Activated CD4-positive, alpha-beta T cell treated with anti-CD3 and anti-CD28 coated beads, Interleukin-2, amount 10 ng/mL, durations not matched to agents 7 days and 5 days (primary cell): Measurements from ENCODE around the gene KCNK17. TPM values are rescaled to one million over a fixed set of nuclear protein-coding genes. Genes with fewer than 3 reads are reported as not detected.

Source experiments
- CTCF ChIA-PET: fragments of 350-600 bp; sonication (Branson Sonifier 250); formaldehyde crosslinking; loops from one replicate; lab custom pipeline; 2021; ENCODE audit warnings: antibody characterized with exemption; lab: Charles Lee
- POLR2A ChIA-PET: fragments of 350-600 bp; sonication (Branson Sonifier 250); formaldehyde crosslinking; loops from one replicate; lab custom pipeline; 2021; ENCODE audit warnings: antibody characterized with exemption; lab: Charles Lee
- DNase-seq: peaks from one replicate; pipeline ENCODE4 v3.0.0-alpha.2; 2020
- H3K27ac Mint-ChIP-seq: one replicate; pipeline ENCODE4 v1.8.0; 2021; ENCODE audit warnings: mild to moderate bottlenecking, moderate library complexity, mixed read lengths
- H3K27me3 Mint-ChIP-seq: one replicate; pipeline ENCODE4 v1.8.0; 2021; ENCODE audit warnings: mixed read lengths
- H3K36me3 Mint-ChIP-seq: one replicate; pipeline ENCODE4 v1.8.0; 2021; ENCODE audit warnings: low read depth, mixed read lengths
- H3K4me1 Mint-ChIP-seq: one replicate; pipeline ENCODE4 v1.8.0; 2021; ENCODE audit warnings: mixed read lengths
- H3K4me3 Mint-ChIP-seq: one replicate; pipeline ENCODE4 v1.8.0; 2021; ENCODE audit warnings: mild to moderate bottlenecking, moderate library complexity, mixed read lengths
- H3K9me3 Mint-ChIP-seq: one replicate; pipeline ENCODE4 v1.8.0; 2021; ENCODE audit warnings: mixed read lengths
- total RNA-seq, 2 experiments: library from RNA; stranded (reverse); gene quantifications; one replicate each; pipeline ENCODE4 v1.2.3, GENCODE V29; 2021

KCNK17 gene
- total RNA-seq, 2 experiments from 2014 or later: not detected

DNA sequence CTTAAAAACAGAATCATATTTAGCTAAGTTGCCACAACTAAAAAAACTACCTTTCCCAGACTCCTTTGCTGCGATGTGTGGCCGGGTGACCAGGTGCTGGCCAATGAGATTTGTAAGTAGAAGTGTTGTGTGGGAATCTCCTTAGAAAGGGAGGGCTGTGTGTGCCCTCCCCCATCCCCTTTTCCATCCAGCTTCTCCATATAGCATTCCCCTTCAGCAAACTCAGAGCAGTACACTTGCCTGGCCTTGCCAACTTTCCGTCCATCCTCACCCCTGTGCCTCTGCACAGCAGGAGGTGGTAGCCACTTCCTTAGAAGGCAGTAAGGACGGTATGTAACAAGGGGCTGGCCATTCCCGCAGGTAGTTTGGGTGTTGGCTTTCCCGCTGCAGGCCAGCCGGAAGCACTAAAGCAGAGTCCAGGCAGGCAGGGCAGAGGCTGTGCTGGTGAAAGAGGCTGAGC, 30.6 kb upstream of the KCNK17 start:
- no peaks in the 10 kb centered on the region for H3K9me3 Mint-ChIP-seq

DNA sequence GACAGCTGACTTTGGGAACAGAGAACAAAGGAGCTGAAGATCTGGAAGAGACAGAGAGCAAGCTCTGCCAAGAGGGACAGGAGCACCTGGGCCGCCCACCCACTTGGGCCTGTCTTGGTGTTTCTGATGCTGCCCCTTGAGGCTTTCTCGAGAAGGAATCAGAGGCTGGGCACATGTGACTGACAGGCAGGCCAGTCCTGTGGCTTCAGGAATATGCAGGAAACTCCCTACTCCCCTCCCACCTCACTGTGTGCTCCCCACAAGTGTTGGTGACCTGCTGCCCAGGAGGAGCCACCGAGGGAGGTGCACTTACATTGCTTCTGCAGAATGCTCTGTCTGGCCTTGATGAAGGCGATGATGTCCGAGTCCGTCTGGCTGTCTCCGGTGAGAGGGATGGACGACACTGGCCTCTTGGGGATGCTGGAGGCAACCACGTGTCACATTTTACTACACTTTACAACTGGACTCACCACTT, 29.2 kb upstream of the KCNK17 start:
- ChIA-PET CTCF (no interaction called here), POLR2A (no interaction called here)
- H3K27me3 Mint-ChIP-seq: peaks cover 2% of the 10 kb centered on the region
- H3K9me3 Mint-ChIP-seq: no peaks in the 10 kb centered on the region
- H3K27ac Mint-ChIP-seq: no peak overlapping the region
- H3K4me1 Mint-ChIP-seq: peaks cover 11% of the 10 kb centered on the region
- DNase-seq: no peak
- H3K36me3 Mint-ChIP-seq: no peaks in the 10 kb centered on the region
- no peak overlapping the region for H3K4me3 Mint-ChIP-seq

More for the DNA sequence above, 30.6 kb upstream of the KCNK17 start:
- Mint-ChIP-seq H3K4me3 (no peak overlapping the region), H3K4me1 (peaks cover 11% of the 10 kb centered on the region), H3K36me3 (no peaks in the 10 kb centered on the region), H3K27ac (no peak overlapping the region), H3K27me3 (no peaks in the 10 kb centered on the region)
- CTCF ChIA-PET: no interaction called here
- POLR2A ChIA-PET: no interaction called here
- DNase-seq: no peak

DNA sequence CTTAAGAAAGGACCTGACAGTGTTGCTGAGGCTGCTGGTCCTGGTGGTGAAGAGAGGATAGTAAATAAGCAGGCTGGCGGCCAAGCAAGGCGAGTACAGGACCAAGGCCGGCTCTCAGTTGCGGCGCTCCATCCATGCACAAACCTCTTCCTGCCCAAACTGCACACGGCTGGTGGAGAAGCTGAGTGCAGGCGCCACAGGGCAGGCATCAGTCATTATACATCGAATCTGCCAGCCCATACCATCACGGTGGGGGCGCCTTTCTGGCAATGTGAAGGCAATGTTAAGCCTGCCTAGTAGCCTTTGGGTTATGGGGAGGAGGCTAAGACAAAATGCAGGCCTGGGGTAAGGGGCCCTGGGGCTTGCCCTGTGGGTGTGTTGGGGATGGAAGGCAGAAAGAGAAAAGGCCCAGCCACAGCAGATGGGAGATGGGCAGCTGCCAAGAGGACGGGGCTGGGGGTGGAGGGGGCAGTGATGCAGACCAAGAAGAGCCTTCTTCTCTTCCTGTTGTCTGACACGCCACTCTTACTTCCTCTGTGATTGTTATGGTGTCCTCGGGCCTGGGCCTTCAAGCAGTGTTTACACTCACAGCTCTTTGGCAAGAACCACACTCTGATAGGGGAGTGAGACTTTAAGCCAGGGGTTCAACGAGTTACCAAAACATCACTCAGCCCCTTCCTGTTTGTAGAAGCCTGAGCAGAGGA, 28.6 kb upstream of the KCNK17 start:
- Mint-ChIP-seq H3K4me3 (no peak overlapping the region), H3K27me3 (peaks cover 8% of the 10 kb centered on the region), H3K27ac (no peak overlapping the region), H3K36me3 (no peaks in the 10 kb centered on the region), H3K4me1 (peaks cover 11% of the 10 kb centered on the region), H3K9me3 (no peaks in the 10 kb centered on the region)
- ChIA-PET POLR2A (no interaction called here), CTCF (no interaction called here)
- DNase-seq: no peak

DNA sequence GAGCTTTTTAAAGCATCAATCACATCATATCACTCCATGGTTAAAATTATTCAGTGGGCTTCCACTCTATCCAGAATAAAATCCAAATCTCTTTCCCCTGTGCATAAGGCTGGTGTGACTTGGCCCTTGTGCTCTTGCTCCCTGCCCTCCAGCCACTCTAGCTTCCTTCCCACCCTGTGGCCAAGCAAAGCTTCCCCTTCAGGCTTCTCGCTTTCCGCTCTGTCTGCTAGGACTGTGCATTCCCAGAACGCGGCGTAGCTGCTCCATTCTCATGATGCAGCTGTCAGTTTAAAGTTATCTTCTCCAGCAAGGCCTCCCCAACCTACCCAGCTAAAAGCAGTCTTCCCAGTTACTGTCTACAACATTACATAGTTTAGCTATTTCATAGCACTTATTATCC, 27.7 kb upstream of the KCNK17 start:
- H3K27ac Mint-ChIP-seq: no peak overlapping the region
- no peak for DNase-seq
- H3K27me3 Mint-ChIP-seq: peaks cover 11% of the 10 kb centered on the region
- H3K9me3 Mint-ChIP-seq: no peaks in the 10 kb centered on the region
- H3K4me1 Mint-ChIP-seq: peaks cover 11% of the 10 kb centered on the region
- ChIA-PET CTCF (no interaction called here), POLR2A (no interaction called here)
- H3K36me3 Mint-ChIP-seq: no peaks in the 10 kb centered on the region
- H3K4me3 Mint-ChIP-seq: no peak overlapping the region

DNA sequence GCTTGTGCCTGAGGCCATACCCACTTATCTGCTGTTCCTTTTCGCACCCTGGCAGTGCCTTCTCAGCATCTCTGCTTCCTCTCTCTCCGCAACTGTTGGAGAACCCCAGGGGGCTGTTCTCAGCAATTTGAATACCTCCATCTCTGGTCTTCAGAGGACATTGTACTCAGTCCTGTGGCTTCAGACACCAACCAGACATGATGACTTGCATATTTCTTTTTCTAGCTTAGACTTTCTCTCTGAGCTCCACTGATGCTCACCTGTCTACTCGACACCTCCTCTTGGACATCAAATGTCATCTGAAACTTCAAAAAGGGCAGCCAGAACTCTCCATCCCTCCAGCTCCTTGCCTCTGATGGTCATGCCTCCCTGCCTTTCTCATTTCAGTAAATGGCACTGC, 27.1 kb upstream of the KCNK17 start:
- no peak for DNase-seq
- CTCF ChIA-PET: interaction anchor here (1.1 kb wide), 1 partner anchor 9 kb away, joined by 3 read pairs; no protein-coding TSS in a partner anchor
- POLR2A ChIA-PET: no interaction called here
- Mint-ChIP-seq H3K27me3 (peaks cover 11% of the 10 kb centered on the region), H3K36me3 (no peaks in the 10 kb centered on the region), H3K4me1 (peaks cover 17% of the 10 kb centered on the region), H3K27ac (no peak overlapping the region), H3K9me3 (no peaks in the 10 kb centered on the region), H3K4me3 (no peak overlapping the region)

DNA sequence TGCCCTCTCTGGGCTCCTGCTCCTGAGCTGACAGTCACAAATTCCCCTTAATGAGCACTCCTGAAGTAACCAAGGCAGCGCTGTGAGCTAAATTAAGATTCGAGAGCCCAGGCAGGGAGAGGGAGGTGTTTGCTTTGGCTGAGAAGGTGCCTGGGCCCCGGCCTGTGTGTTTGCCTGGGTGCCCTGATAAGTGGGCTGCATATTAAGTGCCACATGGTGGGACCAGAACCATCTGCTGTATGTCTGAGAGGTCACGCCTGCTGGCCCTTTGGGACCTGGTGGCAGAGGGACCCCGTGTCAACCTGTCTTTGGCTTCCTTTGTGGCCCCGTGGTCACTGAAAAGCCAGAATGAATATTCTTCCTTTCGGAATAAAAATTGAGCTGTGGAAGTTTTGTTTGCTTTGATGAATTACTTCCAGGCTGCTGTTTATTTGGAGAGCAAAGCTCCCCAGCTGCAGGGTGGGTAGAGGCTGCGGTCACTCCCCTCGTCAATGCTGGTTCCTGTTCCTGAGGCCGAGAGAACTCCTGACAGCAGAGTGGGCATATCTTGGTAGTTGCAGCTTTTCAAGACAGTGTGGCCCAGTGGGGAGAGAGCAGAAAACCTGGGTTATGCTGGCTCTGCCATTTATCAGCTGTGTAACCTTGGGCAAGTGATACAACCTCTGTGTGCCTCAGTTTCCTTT, 25.8 kb upstream of the KCNK17 start:
- Mint-ChIP-seq H3K4me3 (no peak overlapping the region), H3K27ac (no peak overlapping the region), H3K36me3 (no peaks in the 10 kb centered on the region), H3K27me3 (peaks cover 16% of the 10 kb centered on the region), H3K4me1 (peaks cover 24% of the 10 kb centered on the region), H3K9me3 (no peaks in the 10 kb centered on the region)
- no peak for DNase-seq
- POLR2A ChIA-PET: no interaction called here
- CTCF ChIA-PET: interaction anchor here (1.5 kb wide), 1 partner anchor 9 kb away, joined by 3 read pairs; no protein-coding TSS in a partner anchor

DNA sequence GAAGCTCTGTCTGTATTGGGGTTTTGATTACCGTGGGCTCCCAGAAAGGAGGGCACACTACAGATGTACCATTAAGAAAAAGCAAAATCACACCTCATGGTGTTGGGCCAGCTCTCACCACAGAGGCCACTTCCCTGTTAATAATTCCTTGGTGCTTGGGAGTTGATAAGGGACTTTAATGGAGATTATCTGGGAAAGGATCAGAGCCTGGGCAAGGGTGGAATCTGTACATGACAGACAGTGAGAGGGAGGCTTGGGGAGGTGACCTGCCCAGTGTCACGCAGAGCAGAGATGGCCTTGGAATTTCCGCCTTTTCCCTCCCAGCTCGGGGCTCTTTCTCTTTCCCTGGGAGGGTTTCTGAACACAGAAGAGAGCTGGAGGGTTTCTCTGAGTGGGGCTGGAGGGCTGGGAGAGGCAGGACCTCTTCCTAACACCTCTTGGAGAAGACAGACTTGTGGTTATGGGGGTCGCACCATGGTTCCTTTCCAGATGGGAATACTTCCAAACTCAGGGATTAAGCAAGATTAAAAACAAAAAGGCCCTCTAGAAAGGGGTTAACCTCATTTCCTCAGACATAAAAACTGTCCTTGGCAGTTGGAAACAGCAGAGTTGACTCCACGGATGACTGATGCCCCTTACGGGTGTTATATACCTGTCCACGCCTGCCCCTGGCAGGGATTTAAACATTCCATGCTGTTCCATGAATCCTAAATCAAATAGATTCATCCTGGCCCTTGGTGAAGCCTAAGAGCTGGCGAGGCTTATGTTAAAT, 25.1 kb upstream of the KCNK17 start:
- POLR2A ChIA-PET: no interaction called here
- H3K36me3 Mint-ChIP-seq: no peaks in the 10 kb centered on the region
- H3K4me1 Mint-ChIP-seq: peaks cover 24% of the 10 kb centered on the region
- no peak overlapping the region for H3K27ac Mint-ChIP-seq
- H3K9me3 Mint-ChIP-seq: no peaks in the 10 kb centered on the region
- CTCF ChIA-PET: interaction anchor here (1.5 kb wide), 1 partner anchor 8 kb away, joined by 3 read pairs; no protein-coding TSS in a partner anchor
- no peak for DNase-seq
- H3K4me3 Mint-ChIP-seq: no peak overlapping the region
- peaks cover 16% of the 10 kb centered on the region for H3K27me3 Mint-ChIP-seq

DNA sequence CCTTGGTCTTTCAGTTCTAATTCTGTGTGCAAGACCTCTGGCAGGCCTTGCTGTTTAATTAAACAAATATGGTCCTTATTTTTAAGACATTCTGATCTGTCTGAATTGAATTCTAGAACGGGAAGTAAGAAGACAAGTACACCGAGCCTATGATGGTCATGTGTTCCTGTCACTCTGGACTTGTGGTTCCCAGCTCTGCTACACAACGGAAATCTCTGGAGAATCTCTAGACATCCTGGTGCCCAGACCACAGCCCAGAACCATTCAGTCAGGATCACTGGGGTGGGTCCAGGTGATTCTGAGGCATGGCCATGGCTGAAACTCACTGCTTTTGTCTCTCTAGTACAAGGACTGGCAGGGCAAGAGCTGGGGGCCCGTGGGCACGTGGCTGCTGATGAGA, 24.2 kb upstream of the KCNK17 start:
- Mint-ChIP-seq H3K9me3 (no peaks in the 10 kb centered on the region), H3K4me1 (peaks cover 18% of the 10 kb centered on the region), H3K27ac (no peak overlapping the region), H3K27me3 (peaks cover 16% of the 10 kb centered on the region), H3K4me3 (no peak overlapping the region), H3K36me3 (no peaks in the 10 kb centered on the region)
- ChIA-PET CTCF (no interaction called here), POLR2A (no interaction called here)
- DNase-seq: no peak

DNA sequence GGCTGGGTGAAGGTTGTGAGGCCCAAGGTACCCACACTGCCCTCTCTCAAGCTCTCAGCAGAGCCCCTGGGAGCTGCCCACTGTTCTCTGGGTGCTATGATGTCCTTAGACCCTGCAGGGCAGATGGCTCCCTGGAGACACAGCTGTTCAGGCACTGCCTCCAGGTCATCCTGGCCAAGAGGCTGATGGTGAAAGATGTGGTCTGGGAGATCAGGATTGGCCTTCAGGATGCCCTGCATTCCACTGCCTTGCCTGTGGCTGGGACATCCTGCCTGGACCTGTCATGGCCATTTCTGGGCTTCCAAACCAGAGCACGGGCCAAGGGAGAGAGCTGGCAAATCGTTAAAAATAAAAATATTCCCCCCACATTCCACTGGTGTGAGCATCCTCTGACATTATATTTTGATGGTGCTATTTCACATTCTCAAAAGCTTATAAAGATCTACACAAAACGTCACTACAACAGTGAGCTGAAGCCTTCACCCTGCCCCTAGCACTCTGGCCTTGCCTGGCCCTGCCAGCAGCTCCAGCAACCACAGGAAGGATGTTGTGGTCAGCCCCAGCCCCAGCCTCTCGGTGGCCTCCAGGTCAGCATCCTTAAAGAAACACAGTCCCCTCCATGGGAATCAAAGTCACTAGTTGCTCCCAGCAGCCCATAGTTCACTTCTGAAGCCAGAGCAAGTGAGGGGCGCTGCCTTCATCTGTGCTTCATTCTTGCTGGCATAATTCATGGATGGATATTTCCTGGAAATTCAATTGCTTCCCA, 21.7 kb upstream of the KCNK17 start:
- ChIA-PET POLR2A (no interaction called here), CTCF (interaction anchor here (1.1 kb wide), 1 partner anchor 9 kb away, joined by 3 read pairs; no protein-coding TSS in a partner anchor)
- peaks cover 13% of the 10 kb centered on the region for H3K4me1 Mint-ChIP-seq
- no peak overlapping the region for H3K27ac Mint-ChIP-seq
- peaks cover 29% of the 10 kb centered on the region for H3K27me3 Mint-ChIP-seq
- no peaks in the 10 kb centered on the region for H3K9me3 Mint-ChIP-seq
- no peak for DNase-seq
- no peaks in the 10 kb centered on the region for H3K36me3 Mint-ChIP-seq
- no peak overlapping the region for H3K4me3 Mint-ChIP-seq

DNA sequence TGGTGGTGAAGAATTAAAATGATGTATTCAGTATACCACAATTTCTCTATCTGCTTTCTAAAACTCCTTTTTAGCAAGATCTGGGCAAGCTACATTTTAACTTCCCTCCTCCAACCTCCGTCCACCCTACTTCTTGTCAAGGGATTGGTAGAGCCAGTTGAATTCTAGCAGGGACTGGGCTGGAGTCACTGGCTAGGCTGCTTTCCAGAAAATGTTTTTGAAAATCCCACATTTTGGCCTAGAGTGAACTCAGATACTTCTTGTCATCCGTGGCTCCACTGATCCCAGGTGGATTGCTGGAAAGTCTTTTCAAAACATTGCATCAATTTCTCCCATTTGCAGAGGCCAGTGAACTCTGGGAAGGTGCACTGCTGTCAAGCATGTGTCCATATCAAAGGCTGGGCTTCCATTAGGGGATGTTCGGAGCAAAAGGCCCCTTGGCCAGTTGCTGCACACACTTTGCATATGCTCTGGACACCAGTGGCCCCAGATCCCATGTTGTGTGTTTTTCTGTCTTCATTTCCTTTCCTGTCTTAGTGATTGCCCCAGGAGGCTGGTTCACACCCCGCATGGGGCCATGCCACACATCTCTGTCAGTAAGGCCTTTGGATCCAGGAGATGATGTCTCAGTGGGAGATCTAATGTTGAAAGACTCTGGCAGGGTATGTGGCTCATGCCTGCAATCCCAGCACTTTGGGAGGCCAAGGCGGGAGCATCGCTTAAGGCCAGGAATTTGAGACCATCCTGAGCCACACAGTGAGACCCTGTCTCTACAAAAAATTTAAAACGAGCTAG, 19.6 kb upstream of the KCNK17 start:
- ChIA-PET POLR2A (no interaction called here), CTCF (no interaction called here)
- H3K36me3 Mint-ChIP-seq: no peaks in the 10 kb centered on the region
- H3K9me3 Mint-ChIP-seq: no peaks in the 10 kb centered on the region
- H3K4me1 Mint-ChIP-seq: peaks cover 13% of the 10 kb centered on the region
- no peak overlapping the region for H3K4me3 Mint-ChIP-seq
- H3K27ac Mint-ChIP-seq: no peak overlapping the region
- peaks cover 31% of the 10 kb centered on the region for H3K27me3 Mint-ChIP-seq
- no peak for DNase-seq

DNA sequence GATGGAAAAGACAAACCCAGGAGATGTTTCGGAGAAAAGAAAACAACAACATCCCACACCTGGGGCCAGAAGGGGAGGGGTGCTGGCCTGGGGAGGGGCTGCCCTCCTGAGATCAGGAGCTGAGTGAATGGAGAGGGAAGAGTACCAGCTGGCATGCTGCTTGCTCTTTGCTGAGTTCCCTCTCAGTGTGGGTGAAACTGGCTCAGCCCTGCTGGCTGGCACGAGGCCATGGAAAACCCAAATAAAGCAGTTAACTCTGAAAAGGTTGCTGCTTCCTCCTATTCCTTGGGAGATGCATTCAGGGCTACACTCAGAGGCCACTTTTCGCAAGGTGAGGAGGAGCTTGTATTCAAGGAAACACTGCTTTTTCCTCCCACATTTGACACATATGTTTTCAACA, 16.3 kb upstream of the KCNK17 start:
- Mint-ChIP-seq H3K27me3 (peaks cover 16% of the 10 kb centered on the region), H3K9me3 (no peaks in the 10 kb centered on the region)

DNA sequence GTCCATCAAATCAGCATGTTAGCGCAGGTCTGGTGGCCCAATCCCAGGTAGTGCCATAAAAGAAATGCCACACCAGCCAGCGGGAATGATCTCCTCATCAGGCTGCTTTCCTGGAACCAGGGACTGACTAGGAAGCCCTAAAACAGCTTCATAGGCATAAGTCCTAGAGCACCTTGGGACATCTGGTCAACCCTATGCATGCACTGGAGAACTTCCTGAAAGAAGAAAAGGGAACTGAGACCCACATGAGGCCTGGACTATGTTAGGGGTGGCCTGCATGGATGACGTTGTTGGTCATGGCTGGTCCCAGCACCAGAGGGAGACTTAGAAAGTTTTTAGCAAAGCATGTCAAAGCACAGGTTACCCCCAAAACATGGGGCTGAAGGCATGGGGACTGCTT, 15.8 kb upstream of the KCNK17 start:
- no peak overlapping the region for H3K27ac Mint-ChIP-seq
- no peak overlapping the region for H3K4me3 Mint-ChIP-seq
- POLR2A ChIA-PET: no interaction called here
- H3K4me1 Mint-ChIP-seq: no peaks in the 10 kb centered on the region
- no peaks in the 10 kb centered on the region for H3K9me3 Mint-ChIP-seq
- no peaks in the 10 kb centered on the region for H3K36me3 Mint-ChIP-seq
- CTCF ChIA-PET: no interaction called here
- DNase-seq: no peak
- H3K27me3 Mint-ChIP-seq: peaks cover 16% of the 10 kb centered on the region

More for the DNA sequence above, 16.3 kb upstream of the KCNK17 start:
- CTCF ChIA-PET: interaction anchor here (1.1 kb wide), 1 partner anchor 10 kb away, joined by 3 read pairs; no protein-coding TSS in a partner anchor
- H3K36me3 Mint-ChIP-seq: no peaks in the 10 kb centered on the region
- no peaks in the 10 kb centered on the region for H3K4me1 Mint-ChIP-seq
- POLR2A ChIA-PET: no interaction called here
- no peak overlapping the region for H3K4me3 Mint-ChIP-seq
- no peak overlapping the region for H3K27ac Mint-ChIP-seq
- no peak for DNase-seq
